Anterior cingulate cortex (tissue), 58 donors: ENCODE results near the gene RAB35.

ENCODE experiments used
- DNase-seq, 58 donors: peaks; one replicate each; lab custom pipeline; 2025; lab: John Stamatoyannopoulos, UW

The RAB35 gene

DNA sequence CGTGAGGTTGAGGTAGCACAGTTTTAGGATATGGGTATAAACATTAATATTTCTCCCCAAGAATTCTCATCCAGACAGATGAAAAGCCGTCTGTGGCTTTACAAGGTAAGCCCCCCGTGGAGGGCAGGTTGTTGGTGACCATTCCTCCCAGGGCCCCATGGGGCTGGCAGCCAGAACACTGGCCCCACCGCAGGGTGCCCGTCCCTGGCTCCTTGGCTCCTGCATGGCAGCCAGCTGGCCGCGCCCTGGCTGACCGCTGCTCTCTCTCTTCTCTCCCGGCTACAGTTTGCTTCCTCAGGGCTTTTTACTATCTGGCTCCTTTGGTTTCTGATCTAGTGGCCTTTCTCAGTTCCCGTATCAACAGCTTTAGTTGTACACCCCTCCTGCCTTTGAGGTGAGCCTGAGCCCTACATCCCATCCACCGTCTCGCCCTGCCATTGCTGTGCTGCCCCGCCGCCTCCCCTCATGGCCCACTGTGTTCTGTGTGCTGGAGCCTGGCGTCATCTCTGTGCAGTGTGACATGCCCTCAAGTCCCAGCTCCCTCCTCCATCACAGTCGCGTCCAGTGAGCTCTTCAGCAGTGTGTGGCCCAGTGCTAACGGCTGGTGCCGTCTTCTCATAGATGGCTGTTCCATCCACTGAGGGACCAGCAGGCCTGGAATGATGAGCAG lies 25.8 kb downstream of the RAB35 start:
- DNase-seq = no peak

DNA sequence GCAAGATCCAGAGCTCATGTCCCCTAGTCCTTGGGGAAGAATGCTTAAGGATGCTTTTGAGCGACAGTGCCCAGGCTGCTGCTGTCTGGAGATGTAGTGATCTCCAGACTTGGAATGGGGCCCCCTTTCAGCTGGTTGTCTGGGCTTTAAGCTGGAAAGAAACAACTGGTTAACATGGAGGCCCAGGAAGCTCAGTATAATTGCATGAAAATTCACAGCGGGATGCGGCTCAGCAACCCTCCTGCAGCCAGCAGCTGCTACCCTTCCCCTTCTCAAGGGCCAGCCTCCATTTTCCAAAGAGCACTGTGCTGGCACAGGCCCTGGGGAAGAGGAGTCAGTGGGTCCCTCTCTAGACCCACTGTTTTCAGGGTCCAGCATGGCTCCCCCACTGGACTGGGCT lies 26.3 kb downstream of the RAB35 start:
- no peak for DNase-seq

GRCh38 chr12:120089796-120090195 lies 26.8 kb downstream of the RAB35 start:
- no peak for DNase-seq

DNA sequence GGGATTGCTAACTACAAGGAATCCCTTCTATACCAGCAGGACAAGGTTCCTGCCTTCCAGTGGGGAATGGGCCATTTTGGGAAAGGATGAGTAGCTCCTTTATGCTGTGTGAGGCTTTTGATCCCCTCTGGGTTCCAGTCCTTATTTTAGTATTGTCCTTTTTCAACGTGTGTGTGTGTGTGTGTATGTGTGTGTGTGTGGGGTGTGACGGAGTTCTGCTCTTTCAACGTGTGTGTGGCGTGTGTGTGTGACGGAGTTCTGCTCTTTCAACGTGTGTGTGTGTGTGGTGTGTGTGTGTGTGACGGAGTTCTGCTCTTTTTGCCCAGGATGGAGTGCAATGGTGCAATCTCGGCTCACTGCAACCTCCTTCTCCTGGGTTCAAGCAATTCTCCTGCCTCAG lies 27.4 kb downstream of the RAB35 start:
- no peak for DNase-seq

- peak; percentile 94 to 100 (median 99) for DNase-seq
Measured at GRCh38 chr12:120086801-120087621, 29.5 kb downstream of the RAB35 start.

DNA sequence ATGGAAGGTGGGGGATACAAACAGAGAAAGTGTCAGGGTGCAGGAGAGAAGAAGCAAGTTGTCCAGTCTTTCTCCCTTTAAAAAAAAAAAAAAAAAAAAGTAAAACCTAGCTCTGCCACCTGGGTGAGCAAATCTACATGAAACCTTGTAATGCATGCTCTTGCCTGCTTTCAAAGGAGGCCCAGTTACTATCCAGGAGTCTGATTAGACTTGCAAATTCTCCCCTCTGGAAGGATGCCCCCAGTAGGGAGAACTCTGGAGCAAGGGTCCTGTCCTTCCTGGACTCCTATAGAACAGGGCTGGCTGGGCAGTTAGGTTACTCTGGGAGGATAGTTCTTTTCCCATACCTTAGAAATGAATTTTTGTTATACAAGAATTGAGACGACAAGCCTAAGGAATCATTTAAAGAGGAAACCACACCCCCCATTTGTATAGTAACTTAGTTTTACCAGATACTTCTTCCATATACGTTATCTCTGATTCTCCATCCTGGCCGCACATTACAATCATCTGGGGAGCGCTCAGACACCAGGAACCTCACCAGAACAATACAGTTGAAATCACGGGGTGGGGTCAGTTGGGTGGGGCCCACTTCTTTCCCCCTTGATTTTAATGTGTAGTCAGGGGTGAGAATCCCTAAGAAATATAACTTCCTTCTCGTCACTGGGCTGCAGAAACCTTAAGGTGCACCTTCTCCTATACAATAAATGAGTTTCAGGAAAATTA lies 30.5 kb downstream of the RAB35 start:
- no peak for DNase-seq

DNA sequence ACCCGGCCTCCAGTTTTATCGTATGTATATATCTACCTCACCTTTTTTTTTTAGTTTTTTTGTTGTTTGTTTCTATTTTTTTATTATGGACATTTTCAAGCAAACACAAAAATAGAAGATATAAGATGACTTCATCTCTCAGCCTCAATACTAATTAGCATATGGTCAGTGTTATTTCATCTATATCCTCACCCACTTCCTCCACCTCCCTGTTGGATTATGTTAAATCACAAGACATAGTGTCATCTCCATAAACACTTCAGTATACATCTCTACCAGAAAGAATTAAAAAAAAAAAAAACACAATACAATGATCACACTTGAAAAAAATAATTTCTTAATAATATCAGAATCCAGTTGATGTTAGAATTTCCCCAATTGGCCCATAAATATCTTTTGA lies 34.9 kb downstream of the RAB35 start:
- DNase-seq = no peak

DNA sequence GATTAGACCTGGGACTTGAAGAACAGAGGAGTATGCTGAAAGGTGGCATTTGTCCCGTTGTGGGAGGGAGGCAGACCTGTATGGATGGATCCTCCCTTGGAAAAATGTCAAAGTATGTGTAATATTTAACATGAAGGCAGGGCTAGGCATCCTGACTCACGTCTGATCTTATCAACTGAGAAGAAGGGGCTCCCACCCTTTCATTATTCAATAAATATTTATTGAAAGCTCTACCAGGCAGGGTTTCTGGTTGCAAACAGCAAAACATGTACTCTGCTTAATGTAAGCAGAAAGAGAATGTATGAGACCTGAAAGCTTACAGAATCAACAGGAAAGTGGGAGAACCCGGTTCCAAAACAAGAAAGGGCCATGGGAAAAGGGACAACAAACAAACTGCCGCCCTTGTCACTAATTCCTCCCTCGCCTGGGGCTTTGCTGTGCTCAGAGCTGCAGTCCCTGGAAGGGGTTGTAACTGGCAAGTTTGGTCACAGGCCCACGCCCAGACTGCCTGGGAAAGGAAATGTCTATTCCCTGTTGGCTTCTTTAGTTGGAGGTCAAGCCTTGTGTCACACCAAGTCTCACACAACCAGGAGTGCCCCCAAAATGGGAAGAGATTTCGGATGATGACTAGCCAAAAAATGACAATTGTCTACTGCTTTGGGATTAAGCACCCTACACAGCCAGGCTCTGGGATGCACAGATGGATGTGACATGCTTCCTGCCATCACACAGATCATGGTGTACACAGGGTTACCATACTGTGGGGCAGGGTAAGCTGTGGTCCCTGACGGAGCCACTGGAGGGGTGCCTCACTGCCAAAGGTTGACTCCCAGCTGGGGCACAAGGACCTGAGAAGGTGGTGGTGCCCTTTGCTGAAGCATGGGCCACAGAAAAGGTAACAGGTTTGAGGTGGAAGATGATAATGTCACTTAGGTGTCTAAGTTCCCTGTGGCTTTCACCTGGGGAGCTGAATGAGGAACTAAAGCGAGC lies 36.8 kb downstream of the RAB35 start:
- DNase-seq = no peak

- DNase-seq = peak in 1 of 58 donors; percentile 12
Measured at GRCh38 chr12:120078868-120079267, 37.7 kb downstream of the RAB35 start.

GRCh38 chr12:120077260-120077659 lies 39.3 kb downstream of the RAB35 start:
- DNase-seq = no peak

DNA sequence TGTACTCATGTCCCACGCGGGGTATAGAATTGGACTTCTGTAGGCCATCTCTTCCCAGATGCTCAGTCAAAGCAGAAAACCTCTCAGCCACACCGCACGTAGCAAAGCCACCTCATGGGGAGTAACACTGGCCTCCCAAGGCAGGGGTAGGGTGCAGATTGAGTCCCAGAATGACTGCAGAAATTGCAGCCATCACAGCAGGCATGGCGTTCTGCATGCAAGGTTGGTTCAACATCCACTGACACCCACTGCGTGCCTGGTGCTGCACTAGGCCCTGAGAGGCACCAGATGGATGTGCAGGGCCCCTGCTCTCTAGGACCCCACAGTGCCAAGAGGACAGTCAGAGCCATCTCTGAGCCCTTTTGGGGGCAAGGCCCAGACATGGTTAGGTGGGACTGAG lies 39.9 kb downstream of the RAB35 start:
- no peak for DNase-seq

- DNase-seq = no peak
Measured at GRCh38 chr12:120075034-120075616, 41.4 kb downstream of the RAB35 start.

DNA sequence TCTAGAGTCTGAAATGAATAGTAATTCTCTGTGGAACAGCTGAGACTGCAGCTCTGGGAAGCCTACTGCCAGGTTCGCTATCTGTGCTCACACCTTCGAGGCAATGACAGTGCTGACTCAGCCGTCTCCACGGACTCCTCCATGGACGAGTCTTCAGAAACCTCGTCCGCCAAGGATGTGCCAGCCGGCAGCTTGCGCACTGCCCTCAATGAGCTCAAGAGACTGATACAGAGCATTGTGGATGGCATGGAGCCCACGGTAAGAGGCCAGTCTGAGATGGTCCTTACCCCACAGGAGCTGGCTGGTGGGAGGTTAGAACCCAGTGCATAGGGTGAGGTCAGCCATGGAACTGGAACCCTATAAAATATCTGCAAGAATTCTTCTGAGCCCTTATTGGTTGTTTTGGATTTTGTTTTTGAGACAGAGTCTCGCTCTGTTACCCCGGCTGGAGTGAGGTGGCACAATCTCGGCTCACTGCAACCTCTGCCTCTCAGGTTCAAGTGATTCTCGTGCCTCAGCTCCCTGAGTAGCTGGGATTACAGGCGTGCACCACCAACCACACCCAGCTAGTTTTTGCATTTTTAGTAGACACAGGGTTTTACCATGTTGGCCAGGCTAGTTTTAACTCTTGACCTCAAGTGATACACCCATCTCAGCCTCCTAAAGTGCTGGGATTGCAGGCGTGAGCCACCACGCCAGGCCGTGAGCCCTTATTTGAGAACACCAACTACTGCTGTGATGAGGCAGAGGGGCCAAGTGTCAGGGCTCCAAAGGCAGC lies 43.9 kb downstream of the RAB35 start:
- DNase-seq = no peak

GRCh38 chr12:120071493-120072020 lies 45.0 kb downstream of the RAB35 start:
- no peak for DNase-seq

GRCh38 chr12:120069278-120069677 lies 47.3 kb downstream of the RAB35 start:
- no peak for DNase-seq

- no peak for DNase-seq
Measured at GRCh38 chr12:120067901-120068300, 48.7 kb downstream of the RAB35 start.

GRCh38 chr12:120067084-120067869 lies 49.3 kb downstream of the RAB35 start:
- DNase-seq = no peak

DNA sequence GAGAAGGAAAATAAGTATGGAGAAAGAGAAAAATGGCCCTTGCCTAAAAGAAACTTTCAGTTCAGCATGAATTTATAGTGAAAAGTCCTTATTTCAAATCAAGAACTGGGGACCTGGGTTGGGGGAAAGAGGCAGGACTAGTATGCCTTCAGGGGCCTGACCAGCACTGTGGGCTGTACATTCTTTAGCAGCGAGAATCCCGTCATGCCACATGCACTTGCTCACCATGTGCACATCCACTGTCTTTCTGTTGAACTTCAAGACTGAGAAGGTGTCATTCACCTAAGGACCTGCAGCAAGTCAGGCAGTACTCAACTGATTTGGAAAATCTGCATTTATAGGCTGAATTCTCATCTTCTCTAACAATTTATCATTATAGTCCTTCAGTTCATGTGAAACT lies 50.2 kb downstream of the RAB35 start:
- DNase-seq = no peak
